ENCODE measurements around the gene DAPK3.

The DAPK3 gene

GRCh38 chr19:3910105-3910504, 60.8 kb downstream of the DAPK3 start:
- ChIA-PET POLR2A (interaction anchor here (0.6 kb wide), 1 partner anchor 23 kb away, joined by 3 read pairs; no protein-coding TSS in a partner anchor), CTCF (no interaction called here)
- Histone ChIP-seq H3K27ac (ENCODE audit: extremely low read depth, low read depth, low read length) (no peak overlapping the region), H3K9me3 (ENCODE audit: control insufficient read depth, insufficient read depth, low read depth, low read length) (no peaks in the 10 kb centered on the region), H3K36me3 (ENCODE audit: control insufficient read depth in 2 of 2, insufficient read depth in 1 of 2, low read length in 2 of 2) (no peaks in the 10 kb centered on the region), H3K4me3 (ENCODE audit: low read depth, low read length) (no peak overlapping the region), H3K4me1 (ENCODE audit: control insufficient read depth, insufficient read depth, low read length) (no peaks in the 10 kb centered on the region)
- TF ChIP-seq ZNF76 (tag by site-specific recombination; IDR thresholded peaks at IDR 0.05; ENCODE audit: borderline replicate concordance, low read depth): 0 out of 2 replicates have a peak, but pooled peaks have one; percentile 25
- no peak for TF ChIP-seq ZNF302 (tag by site-specific recombination; IDR thresholded peaks at IDR 0.05; ENCODE audit: low read depth)
- TF ChIP-seq ZNF585B (tag by site-specific recombination; IDR thresholded peaks at IDR 0.05): no peak
- TF ChIP-seq, protein P1, sequence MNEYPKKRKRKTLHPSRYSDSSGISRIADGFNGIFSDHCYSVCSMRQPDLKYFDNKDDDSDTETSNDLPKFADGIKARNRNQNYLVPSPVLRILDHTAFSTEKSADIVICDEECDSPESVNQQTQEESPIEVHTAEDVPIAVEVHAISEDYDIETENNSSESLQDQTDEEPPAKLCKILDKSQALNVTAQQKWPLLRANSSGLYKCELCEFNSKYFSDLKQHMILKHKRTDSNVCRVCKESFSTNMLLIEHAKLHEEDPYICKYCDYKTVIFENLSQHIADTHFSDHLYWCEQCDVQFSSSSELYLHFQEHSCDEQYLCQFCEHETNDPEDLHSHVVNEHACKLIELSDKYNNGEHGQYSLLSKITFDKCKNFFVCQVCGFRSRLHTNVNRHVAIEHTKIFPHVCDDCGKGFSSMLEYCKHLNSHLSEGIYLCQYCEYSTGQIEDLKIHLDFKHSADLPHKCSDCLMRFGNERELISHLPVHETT (tag by site-specific recombination; IDR thresholded peaks at IDR 0.05): no peak
- TF ChIP-seq ZNF140 (tag by site-specific recombination; IDR thresholded peaks at IDR 0.05): no peak
- no peak for TF ChIP-seq ZNF704 (tag by site-specific recombination; IDR thresholded peaks at IDR 0.05)
- TF ChIP-seq HOXC10 (CRISPR knock-in tag; IDR thresholded peaks at IDR 0.05): no peak
- no peak for TF ChIP-seq ZBTB48 (tag by site-specific recombination; IDR thresholded peaks at IDR 0.05)
- no peak for TF ChIP-seq YY1 (tag by site-specific recombination; IDR thresholded peaks at IDR 0.05)
- no peak for TF ChIP-seq ZNF16 (tag by site-specific recombination; IDR thresholded peaks at IDR 0.05; ENCODE audit: low read depth)
- TF ChIP-seq ZNF280C (tag by site-specific recombination; IDR thresholded peaks at IDR 0.05): no peak
- peak; percentile 52; the same call in 1 of the 2 replicates for TF ChIP-seq KLF8 (tag by site-specific recombination; IDR thresholded peaks at IDR 0.05)
- TF ChIP-seq SP3 (tag by site-specific recombination; IDR thresholded peaks at IDR 0.05): no peak
- TF ChIP-seq TRIM28 (IDR thresholded peaks at IDR 0.05; ENCODE audit: borderline replicate concordance, low read length): no peak
- TF ChIP-seq ZNF561 (tag by site-specific recombination; IDR thresholded peaks at IDR 0.05; ENCODE audit: borderline replicate concordance): no peak
- no peak for TF ChIP-seq KLF7 (tag by site-specific recombination; IDR thresholded peaks at IDR 0.05; ENCODE audit: borderline replicate concordance)
- no peak for TF ChIP-seq ZNF221 (tag by site-specific recombination; IDR thresholded peaks at IDR 0.05; ENCODE audit: borderline replicate concordance)
- no peak for TF ChIP-seq ZNF404 (tag by site-specific recombination; IDR thresholded peaks at IDR 0.05)
- no peak for TF ChIP-seq ZNF169 (tag by site-specific recombination; IDR thresholded peaks at IDR 0.05)
- no peak for TF ChIP-seq ZSCAN23 (tag by site-specific recombination; IDR thresholded peaks at IDR 0.05)
- no peak for TF ChIP-seq SP2 (tag by site-specific recombination; IDR thresholded peaks at IDR 0.05)
- TF ChIP-seq ZNF146 (tag by site-specific recombination; IDR thresholded peaks at IDR 0.05): peak; percentile 100
- TF ChIP-seq ZNF785 (tag by site-specific recombination; IDR thresholded peaks at IDR 0.05): no peak
- no peak for TF ChIP-seq ZNF777 (tag by site-specific recombination; IDR thresholded peaks at IDR 0.05; ENCODE audit: borderline replicate concordance)
- no peak for TF ChIP-seq ZNF623 (tag by site-specific recombination; IDR thresholded peaks at IDR 0.05)
- TF ChIP-seq ZNF202 (tag by site-specific recombination; IDR thresholded peaks at IDR 0.05; ENCODE audit: borderline replicate concordance): no peak
- TF ChIP-seq, protein P2, sequence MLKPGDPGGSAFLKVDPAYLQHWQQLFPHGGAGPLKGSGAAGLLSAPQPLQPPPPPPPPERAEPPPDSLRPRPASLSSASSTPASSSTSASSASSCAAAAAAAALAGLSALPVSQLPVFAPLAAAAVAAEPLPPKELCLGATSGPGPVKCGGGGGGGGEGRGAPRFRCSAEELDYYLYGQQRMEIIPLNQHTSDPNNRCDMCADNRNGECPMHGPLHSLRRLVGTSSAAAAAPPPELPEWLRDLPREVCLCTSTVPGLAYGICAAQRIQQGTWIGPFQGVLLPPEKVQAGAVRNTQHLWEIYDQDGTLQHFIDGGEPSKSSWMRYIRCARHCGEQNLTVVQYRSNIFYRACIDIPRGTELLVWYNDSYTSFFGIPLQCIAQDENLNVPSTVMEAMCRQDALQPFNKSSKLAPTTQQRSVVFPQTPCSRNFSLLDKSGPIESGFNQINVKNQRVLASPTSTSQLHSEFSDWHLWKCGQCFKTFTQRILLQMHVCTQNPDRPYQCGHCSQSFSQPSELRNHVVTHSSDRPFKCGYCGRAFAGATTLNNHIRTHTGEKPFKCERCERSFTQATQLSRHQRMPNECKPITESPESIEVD (tag by site-specific recombination; IDR thresholded peaks at IDR 0.05): no peak
- TF ChIP-seq SCRT2 (tag by site-specific recombination; IDR thresholded peaks at IDR 0.05): no peak
- TF ChIP-seq, protein P3, sequence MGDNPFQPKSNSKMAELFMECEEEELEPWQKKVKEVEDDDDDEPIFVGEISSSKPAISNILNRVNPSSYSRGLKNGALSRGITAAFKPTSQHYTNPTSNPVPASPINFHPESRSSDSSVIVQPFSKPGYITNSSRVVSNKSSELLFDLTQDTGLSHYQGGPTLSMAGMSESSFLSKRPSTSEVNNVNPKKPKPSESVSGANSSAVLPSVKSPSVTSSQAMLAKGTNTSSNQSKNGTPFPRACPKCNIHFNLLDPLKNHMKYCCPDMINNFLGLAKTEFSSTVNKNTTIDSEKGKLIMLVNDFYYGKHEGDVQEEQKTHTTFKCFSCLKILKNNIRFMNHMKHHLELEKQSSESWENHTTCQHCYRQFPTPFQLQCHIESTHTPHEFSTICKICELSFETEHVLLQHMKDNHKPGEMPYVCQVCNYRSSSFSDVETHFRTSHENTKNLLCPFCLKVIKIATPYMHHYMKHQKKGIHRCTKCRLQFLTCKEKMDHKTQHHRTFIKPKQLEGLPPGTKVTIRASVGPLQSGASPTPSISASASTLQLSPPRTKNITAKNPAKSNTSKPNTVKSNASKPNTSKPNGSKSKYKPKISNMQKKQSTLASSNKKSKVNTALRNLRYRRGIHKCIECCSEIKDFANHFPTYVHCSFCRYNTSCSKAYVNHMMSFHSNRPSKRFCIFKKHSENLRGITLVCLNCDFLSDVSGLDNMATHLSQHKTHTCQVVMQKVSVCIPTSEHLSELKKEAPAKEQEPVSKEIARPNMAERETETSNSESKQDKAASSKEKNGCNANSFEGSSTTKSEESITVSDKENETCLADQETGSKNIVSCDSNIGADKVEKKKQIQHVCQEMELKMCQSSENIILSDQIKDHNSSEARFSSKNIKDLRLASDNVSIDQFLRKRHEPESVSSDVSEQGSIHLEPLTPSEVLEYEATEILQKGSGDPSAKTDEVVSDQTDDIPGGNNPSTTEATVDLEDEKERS (tag by site-specific recombination; IDR thresholded peaks at IDR 0.05): peak; percentile 98
- peak; percentile 86 for TF ChIP-seq ZNF580 (tag by site-specific recombination; IDR thresholded peaks at IDR 0.05)
- no peak for TF ChIP-seq ZNF366 (tag by site-specific recombination; conservative IDR thresholded peaks at IDR 0.05)
